ENCODE results near the gene CCPG1. TPM values are rescaled to one million over a fixed set of nuclear protein-coding genes. Genes with fewer than 3 reads are reported as not detected.
"Not testable (repeated sequence)": the region's sequence is repeated elsewhere in the genome, so short reads cannot be mapped to it uniquely, and the experiment has no call there.

Gene CCPG1
- total RNA-seq, 1 donor from 2014 or later: 9.6 TPM

- Mint-ChIP-seq H3K36me3 (ENCODE audit: low read depth) (peaks cover 3% of the 10 kb centered on the region), H3K9me3 (no peaks in the 10 kb centered on the region), H3K27me3 (ENCODE audit: low read depth) (no peaks in the 10 kb centered on the region), H3K27ac (ENCODE audit: unreplicated experiment) (no peak overlapping the region), H3K4me3 (no peak overlapping the region), H3K4me1 (no peaks in the 10 kb centered on the region)
- DNase-seq (ENCODE audit: low read depth, low spot score): no peak
- TF ChIP-seq CTCF (conservative IDR thresholded peaks at IDR 0.05): no peak
Measured at GRCh38 chr15:55422089-55422488, 13.9 kb upstream of the CCPG1 start.

- Mint-ChIP-seq H3K36me3 (ENCODE audit: low read depth) (peaks cover 3% of the 10 kb centered on the region), H3K4me3 (no peak overlapping the region), H3K9me3 (no peaks in the 10 kb centered on the region), H3K27ac (ENCODE audit: unreplicated experiment) (no peak overlapping the region), H3K4me1 (no peaks in the 10 kb centered on the region), H3K27me3 (ENCODE audit: low read depth) (no peaks in the 10 kb centered on the region)
- DNase-seq (ENCODE audit: low read depth, low spot score): no peak
- TF ChIP-seq CTCF (conservative IDR thresholded peaks at IDR 0.05): no peak
Measured at GRCh38 chr15:55420171-55420866, 12.2 kb upstream of the CCPG1 start.

GRCh38 chr15:55417678-55418077 lies 9.5 kb upstream of the CCPG1 start:
- H3K27ac Mint-ChIP-seq (ENCODE audit: unreplicated experiment); H3K27me3 Mint-ChIP-seq (ENCODE audit: low read depth); H3K36me3 Mint-ChIP-seq (ENCODE audit: low read depth); DNase-seq (ENCODE audit: low read depth, low spot score); H3K4me1 Mint-ChIP-seq; H3K4me3 Mint-ChIP-seq; H3K9me3 Mint-ChIP-seq: not testable (repeated sequence)

- H3K9me3 Mint-ChIP-seq; DNase-seq (ENCODE audit: low read depth, low spot score); H3K27me3 Mint-ChIP-seq (ENCODE audit: low read depth); H3K36me3 Mint-ChIP-seq (ENCODE audit: low read depth): not testable (repeated sequence)
- Mint-ChIP-seq H3K4me3 (peak overlapping the region; percentile 95), H3K27ac (ENCODE audit: unreplicated experiment) (peak overlapping the region; percentile 99), H3K4me1 (peaks cover 16% of the 10 kb centered on the region)
Measured at GRCh38 chr15:55408976-55409375, 817 bp upstream of the CCPG1 start.

GRCh38 chr15:55407498-55408011 lies 604 bp downstream of the CCPG1 start:
- Mint-ChIP-seq H3K4me1 (peaks cover 21% of the 10 kb centered on the region), H3K4me3 (peak overlapping the region; percentile 95), H3K9me3 (no peaks in the 10 kb centered on the region), H3K27me3 (ENCODE audit: low read depth) (no peaks in the 10 kb centered on the region), H3K27ac (ENCODE audit: unreplicated experiment) (peak overlapping the region; percentile 91), H3K36me3 (ENCODE audit: low read depth) (no peaks in the 10 kb centered on the region)
- DNase-seq (ENCODE audit: low read depth, low spot score): no peak
- no peak for TF ChIP-seq CTCF (conservative IDR thresholded peaks at IDR 0.05)

GRCh38 chr15:55403531-55403930 lies 4.6 kb downstream of the CCPG1 start:
- Mint-ChIP-seq H3K27ac (ENCODE audit: unreplicated experiment) (no peak overlapping the region), H3K4me3 (no peak overlapping the region), H3K9me3 (no peaks in the 10 kb centered on the region), H3K4me1 (peaks cover 16% of the 10 kb centered on the region), H3K27me3 (ENCODE audit: low read depth) (no peaks in the 10 kb centered on the region), H3K36me3 (ENCODE audit: low read depth) (peaks cover 4% of the 10 kb centered on the region)
- no peak for TF ChIP-seq CTCF (conservative IDR thresholded peaks at IDR 0.05)
- no peak for DNase-seq (ENCODE audit: low read depth, low spot score)
